ENCODE results near the gene CPED1. TPM values are rescaled to one million over a fixed set of nuclear protein-coding genes. Genes with fewer than 3 reads are reported as not detected.
"Not testable (repeated sequence)": the region's sequence is repeated elsewhere in the genome, so short reads cannot be mapped to it uniquely, and the experiment has no call there.

CPED1 gene
- total RNA-seq, 2 experiments from 2014 or later = not detected

DNA sequence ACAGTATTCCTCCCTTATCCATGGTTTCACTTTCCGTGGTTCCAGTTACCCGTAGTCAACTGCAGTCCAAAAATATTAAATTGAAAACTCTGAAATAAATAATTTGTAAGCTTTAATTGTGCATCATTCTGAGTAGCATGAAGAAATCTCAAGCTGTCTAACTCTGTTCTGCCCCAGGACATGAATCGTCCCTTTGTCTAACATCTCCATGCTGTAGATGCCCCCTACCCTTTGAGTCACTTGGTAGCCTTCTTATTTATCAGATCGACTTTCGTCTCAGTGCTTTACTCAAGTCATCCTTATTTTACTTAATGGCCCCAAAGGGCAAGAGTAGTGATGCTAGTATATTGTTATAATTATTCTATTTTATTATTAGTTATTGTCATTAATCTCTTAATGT lies 41.8 kb downstream of the CPED1 start:
- no peaks in the 10 kb centered on the region for H3K9me3 ChIP-seq (ENCODE audit: low read length)
- CTCF ChIA-PET (ENCODE audit: unreplicated experiment) = no interaction called here
- H3K9me2 ChIP-seq (ENCODE audit: insufficient read depth, low read length) = no peaks in the 10 kb centered on the region
- no peaks in the 10 kb centered on the region for H3K36me3 ChIP-seq (ENCODE audit: insufficient read depth, low read length)
- DNase-seq (ENCODE audit: low spot score) = no peak
- H3K27ac ChIP-seq (ENCODE audit: low read depth, low read length, poor library complexity, severe bottlenecking) = no peak overlapping the region
- H4K20me1 ChIP-seq (ENCODE audit: insufficient read depth, low read length) = no peaks in the 10 kb centered on the region
- BruUV-seq (replicated peaks) = no TSS peak
- no peaks in the 10 kb centered on the region for H3K79me2 ChIP-seq (ENCODE audit: insufficient read depth, low read depth, low read length)
- no peak for TF ChIP-seq EZH2phosphoT487 (IDR thresholded peaks at IDR 0.05; ENCODE audit: borderline replicate concordance, low read depth, low read length)
- TF ChIP-seq, protein P1, sequence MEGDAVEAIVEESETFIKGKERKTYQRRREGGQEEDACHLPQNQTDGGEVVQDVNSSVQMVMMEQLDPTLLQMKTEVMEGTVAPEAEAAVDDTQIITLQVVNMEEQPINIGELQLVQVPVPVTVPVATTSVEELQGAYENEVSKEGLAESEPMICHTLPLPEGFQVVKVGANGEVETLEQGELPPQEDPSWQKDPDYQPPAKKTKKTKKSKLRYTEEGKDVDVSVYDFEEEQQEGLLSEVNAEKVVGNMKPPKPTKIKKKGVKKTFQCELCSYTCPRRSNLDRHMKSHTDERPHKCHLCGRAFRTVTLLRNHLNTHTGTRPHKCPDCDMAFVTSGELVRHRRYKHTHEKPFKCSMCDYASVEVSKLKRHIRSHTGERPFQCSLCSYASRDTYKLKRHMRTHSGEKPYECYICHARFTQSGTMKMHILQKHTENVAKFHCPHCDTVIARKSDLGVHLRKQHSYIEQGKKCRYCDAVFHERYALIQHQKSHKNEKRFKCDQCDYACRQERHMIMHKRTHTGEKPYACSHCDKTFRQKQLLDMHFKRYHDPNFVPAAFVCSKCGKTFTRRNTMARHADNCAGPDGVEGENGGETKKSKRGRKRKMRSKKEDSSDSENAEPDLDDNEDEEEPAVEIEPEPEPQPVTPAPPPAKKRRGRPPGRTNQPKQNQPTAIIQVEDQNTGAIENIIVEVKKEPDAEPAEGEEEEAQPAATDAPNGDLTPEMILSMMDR (conservative IDR thresholded peaks at IDR 0.05; ENCODE audit: low read length) = no peak
- no peak overlapping the region for H3K4me2 ChIP-seq (ENCODE audit: low read length)
- H3K4me3 ChIP-seq (ENCODE audit: low read depth, low read length, poor library complexity, severe bottlenecking) = no peak overlapping the region
- no peak overlapping the region for H2AFZ ChIP-seq (ENCODE audit: low read length)
- POLR2A ChIA-PET = interaction anchor here (0.7 kb wide), 1 partner anchor 107 kb away, joined by 4 read pairs; no protein-coding TSS in a partner anchor
- intact Hi-C loops (cut with micrococcal nuclease; ENCODE audit: unreplicated experiment) = no loop called here
- no peaks in the 10 kb centered on the region for H3K4me1 ChIP-seq (ENCODE audit: insufficient read depth, low read length, poor library complexity, severe bottlenecking)

DNA sequence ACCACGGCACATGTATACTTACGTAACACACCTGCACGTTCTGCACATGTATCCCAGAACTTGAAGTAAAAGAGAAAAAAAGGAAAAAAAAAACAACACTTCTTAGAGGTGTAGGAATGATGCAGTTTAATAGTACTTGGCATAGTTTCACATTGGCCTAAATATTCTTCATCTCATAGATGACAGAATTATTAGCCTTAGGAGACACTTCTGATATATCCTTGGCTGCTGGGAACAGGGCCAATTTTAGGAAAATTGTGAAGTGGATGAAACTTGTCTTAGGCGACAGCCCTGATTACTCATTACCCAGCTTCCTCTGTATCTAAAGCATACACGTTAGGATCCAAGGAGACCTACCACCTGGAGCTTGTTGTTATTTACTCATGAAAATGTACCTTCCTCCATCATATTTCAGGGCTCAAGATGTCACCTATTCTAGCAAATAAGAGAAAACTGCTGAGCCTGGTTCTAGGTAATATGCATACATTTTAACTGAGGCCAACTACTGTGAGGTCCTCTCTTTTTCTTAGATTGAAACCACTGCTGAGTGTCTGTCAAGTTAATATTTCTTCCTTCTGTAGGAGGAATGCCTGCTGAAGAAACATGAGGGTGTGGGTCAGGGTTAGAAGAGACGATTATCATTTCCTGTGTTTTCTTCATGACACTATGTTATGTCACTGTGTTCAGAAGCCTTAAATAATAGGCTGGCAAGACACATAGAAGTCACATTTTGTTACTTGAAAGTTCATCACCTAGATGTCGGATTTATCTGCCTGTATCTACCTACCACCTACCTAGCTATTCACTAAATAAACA lies 44.3 kb downstream of the CPED1 start:
- Histone ChIP-seq H3K79me2 (ENCODE audit: insufficient read depth, low read depth, low read length) (no peaks in the 10 kb centered on the region), H3K27ac (ENCODE audit: low read depth, low read length, poor library complexity, severe bottlenecking) (no peak overlapping the region), H3K9me3 (ENCODE audit: low read length) (no peaks in the 10 kb centered on the region), H3K4me3 (ENCODE audit: low read depth, low read length, poor library complexity, severe bottlenecking) (no peak overlapping the region), H3K4me2 (ENCODE audit: low read length) (no peak overlapping the region), H2AFZ (ENCODE audit: low read length) (no peak overlapping the region), H4K20me1 (ENCODE audit: insufficient read depth, low read length) (no peaks in the 10 kb centered on the region), H3K36me3 (ENCODE audit: insufficient read depth, low read length) (no peaks in the 10 kb centered on the region), H3K9me2 (ENCODE audit: insufficient read depth, low read length) (no peaks in the 10 kb centered on the region), H3K4me1 (ENCODE audit: insufficient read depth, low read length, poor library complexity, severe bottlenecking) (no peaks in the 10 kb centered on the region)
- TF ChIP-seq, protein P1 (conservative IDR thresholded peaks at IDR 0.05; ENCODE audit: low read length) = no peak
- TF ChIP-seq EZH2phosphoT487 (IDR thresholded peaks at IDR 0.05; ENCODE audit: borderline replicate concordance, low read depth, low read length) = no peak
- no TSS peak for BruUV-seq (replicated peaks)
- intact Hi-C loops (cut with micrococcal nuclease; ENCODE audit: unreplicated experiment) = no loop called here
- POLR2A ChIA-PET = no interaction called here
- CTCF ChIA-PET (ENCODE audit: unreplicated experiment) = no interaction called here
- no peak for DNase-seq (ENCODE audit: low spot score)

DNA sequence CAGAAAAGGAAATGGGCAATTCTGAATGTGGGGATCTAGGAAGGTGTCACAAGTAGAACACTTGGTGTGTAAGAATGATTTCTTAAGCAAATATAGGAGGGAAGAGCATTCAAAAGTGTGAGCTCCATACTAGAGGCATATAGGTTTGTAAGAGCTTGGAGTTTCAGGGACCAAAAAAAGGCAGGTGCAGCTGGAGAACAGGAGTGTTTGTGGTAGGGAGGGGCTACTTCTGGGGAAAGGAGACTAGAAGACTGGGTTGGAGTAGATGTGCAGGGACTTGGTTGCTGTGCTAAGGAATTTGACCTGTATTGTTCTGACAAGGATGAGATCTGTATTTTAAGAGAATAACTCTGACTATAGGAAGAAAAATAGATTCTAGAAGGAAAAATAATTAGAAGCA lies 46.4 kb downstream of the CPED1 start:
- Histone ChIP-seq H3K4me1 (ENCODE audit: insufficient read depth, low read length, poor library complexity, severe bottlenecking) (no peaks in the 10 kb centered on the region), H3K4me3 (ENCODE audit: low read depth, low read length, poor library complexity, severe bottlenecking) (no peak overlapping the region), H4K20me1 (ENCODE audit: insufficient read depth, low read length) (no peaks in the 10 kb centered on the region), H3K9me3 (ENCODE audit: low read length) (no peaks in the 10 kb centered on the region), H3K9me2 (ENCODE audit: insufficient read depth, low read length) (no peaks in the 10 kb centered on the region), H3K27ac (ENCODE audit: low read depth, low read length, poor library complexity, severe bottlenecking) (no peak overlapping the region), H2AFZ (ENCODE audit: low read length) (no peak overlapping the region), H3K4me2 (ENCODE audit: low read length) (no peak overlapping the region), H3K36me3 (ENCODE audit: insufficient read depth, low read length) (no peaks in the 10 kb centered on the region), H3K79me2 (ENCODE audit: insufficient read depth, low read depth, low read length) (no peaks in the 10 kb centered on the region)
- no peak for TF ChIP-seq EZH2phosphoT487 (IDR thresholded peaks at IDR 0.05; ENCODE audit: borderline replicate concordance, low read depth, low read length)
- TF ChIP-seq, protein P1 (conservative IDR thresholded peaks at IDR 0.05; ENCODE audit: low read length) = no peak
- ChIA-PET CTCF (ENCODE audit: unreplicated experiment) (no interaction called here), POLR2A (interaction anchor here (0.9 kb wide), 1 partner anchor 214 kb away, joined by 3 read pairs; no protein-coding TSS in a partner anchor)
- DNase-seq (ENCODE audit: low spot score) = no peak
- no TSS peak for BruUV-seq (replicated peaks)
- intact Hi-C loops (cut with micrococcal nuclease; ENCODE audit: unreplicated experiment) = no loop called here

DNA sequence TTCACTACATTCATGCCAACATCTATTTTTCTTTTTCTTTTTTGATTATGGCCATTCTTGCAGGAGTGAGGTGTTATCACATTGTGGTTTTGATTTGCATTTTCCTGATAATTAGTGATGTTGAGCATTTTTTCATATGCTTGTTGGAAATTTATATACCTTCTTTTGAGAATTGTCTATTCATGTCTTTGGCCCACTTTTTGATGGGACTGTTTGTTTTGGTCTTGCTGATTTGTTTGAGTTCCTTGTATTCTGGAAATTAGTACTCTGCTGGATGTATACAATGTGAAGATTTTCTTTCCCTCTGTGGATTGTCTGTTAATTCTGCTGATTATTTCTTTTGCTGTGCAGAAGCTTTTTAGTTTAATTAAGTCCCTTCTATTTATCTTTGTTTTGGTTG lies 48.3 kb downstream of the CPED1 start:
- POLR2A ChIA-PET; H3K9me2 ChIP-seq (ENCODE audit: insufficient read depth, low read length); H4K20me1 ChIP-seq (ENCODE audit: insufficient read depth, low read length); H3K4me3 ChIP-seq (ENCODE audit: low read depth, low read length, poor library complexity, severe bottlenecking); H3K79me2 ChIP-seq (ENCODE audit: insufficient read depth, low read depth, low read length); H3K9me3 ChIP-seq (ENCODE audit: low read length); DNase-seq (ENCODE audit: low spot score); CTCF ChIA-PET (ENCODE audit: unreplicated experiment); H3K27ac ChIP-seq (ENCODE audit: low read depth, low read length, poor library complexity, severe bottlenecking); H2AFZ ChIP-seq (ENCODE audit: low read length); H3K4me1 ChIP-seq (ENCODE audit: insufficient read depth, low read length, poor library complexity, severe bottlenecking); H3K36me3 ChIP-seq (ENCODE audit: insufficient read depth, low read length); BruUV-seq (replicated peaks); H3K4me2 ChIP-seq (ENCODE audit: low read length); intact Hi-C loops (cut with micrococcal nuclease; ENCODE audit: unreplicated experiment): not testable (repeated sequence)

Data from OCI-LY7 (cell line).